Upper lobe of right lung (tissue), 1 donor: ENCODE results near the gene IFRD1. TPM values are rescaled to one million over a fixed set of nuclear protein-coding genes. Genes with fewer than 3 reads are reported as not detected.
"Not testable (repeated sequence)": the region's sequence is repeated elsewhere in the genome, so short reads cannot be mapped to it uniquely, and the experiment has no call there.

ENCODE experiments used
- ATAC-seq: fragments of 200-7000 bp; cut with Tn5 transposase; one replicate; pipeline ENCODE4 v1.9.1; 2020; ENCODE audit warnings: mild to moderate bottlenecking, moderate library complexity
- DNase-seq: peaks from one replicate; pipeline ENCODE4 v3.0.0-alpha.2; 2020
- H3K27ac ChIP-seq: fragments of 200-600 bp; one replicate; pipeline ENCODE4 v1.8.0; 2022
- H3K27me3 ChIP-seq: fragments of 200-600 bp; one replicate; pipeline ENCODE4 v1.8.0; 2022; ENCODE audit warnings: mild to moderate bottlenecking
- H3K36me3 ChIP-seq: fragments of 200-600 bp; one replicate; pipeline ENCODE4 v1.8.0; 2022
- H3K4me1 ChIP-seq: fragments of 200-600 bp; one replicate; pipeline ENCODE4 v1.8.0; 2022
- H3K4me3 ChIP-seq: fragments of 200-600 bp; one replicate; pipeline ENCODE4 v1.8.0; 2022; ENCODE audit warnings: mild to moderate bottlenecking
- H3K9me3 ChIP-seq: fragments of 200-600 bp; one replicate; pipeline ENCODE4 v1.8.0; 2022
- intact Hi-C: fragments of 100-400 bp; cut with DNase I; formaldehyde crosslinking; loops from one replicate; pipeline ENCODE4 v1.11.0; 2022
- total RNA-seq: library from RNA; stranded (reverse); fragmentation: NEBNext Ultra II Directional; extraction: Animal tissue kit (Norgen Biotek cat#: 25700); gene quantifications from one replicate; pipeline ENCODE4 v1.2.1, GENCODE V29; 2021
- TF ChIP-seq, protein P1 (sequence below): fragments of 200-600 bp; IDR thresholded peaks from one replicate; pipeline ENCODE4 v1.8.0; 2022; ENCODE audit warnings: antibody characterized with exemption
- donor health status: DM: no; HTN: yes; CAD: no; lungs with severe emphysema.

Gene IFRD1
- total RNA-seq, 1 donor from 2014 or later, result 49.9 TPM

DNA sequence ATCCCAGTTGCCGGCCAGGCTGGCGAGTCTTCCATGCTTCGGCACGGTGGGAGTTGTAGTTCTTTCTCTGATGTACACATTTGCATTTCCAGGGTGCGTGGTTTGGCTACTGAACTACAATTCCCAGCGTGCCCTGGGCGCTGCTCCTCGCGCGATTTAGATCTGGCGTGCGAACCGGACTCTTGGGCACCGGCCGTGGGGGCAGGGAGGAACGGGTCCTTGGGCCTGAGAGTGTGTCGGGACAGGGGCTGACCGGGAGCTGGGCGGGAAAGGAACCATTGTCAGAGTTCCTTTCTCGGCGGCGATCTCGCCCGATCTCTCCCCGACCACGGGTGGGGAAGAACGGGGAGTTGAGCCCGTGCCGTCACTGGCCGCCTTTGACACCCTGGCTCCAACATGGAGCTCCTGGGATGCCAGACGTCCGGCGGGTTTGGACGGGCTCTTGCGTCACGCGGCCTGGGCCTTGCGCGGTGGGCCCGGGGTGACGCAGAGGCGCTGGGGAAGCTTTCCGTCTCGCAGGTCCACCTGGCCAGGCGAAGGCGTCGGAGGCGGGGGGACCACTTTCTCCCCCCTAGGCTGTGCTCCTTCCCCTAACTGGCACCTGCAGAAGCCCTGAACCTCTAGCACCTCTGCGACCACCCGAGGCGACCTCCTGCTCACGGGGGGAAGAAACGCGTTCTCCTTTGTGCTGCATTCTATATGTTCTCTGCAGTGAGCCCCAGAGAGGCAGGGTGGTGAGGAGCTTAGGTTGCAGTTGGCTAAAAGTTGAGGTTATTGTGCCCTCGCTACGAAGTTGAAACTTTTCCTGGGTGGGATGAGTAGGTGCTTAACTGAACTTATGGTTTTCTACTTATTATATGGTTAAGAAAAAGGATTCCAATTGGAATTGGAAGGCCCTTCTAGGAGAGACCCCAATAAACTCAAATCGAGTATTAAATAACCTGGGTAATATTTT is 824 bp downstream of the IFRD1 start:
- Histone ChIP-seq H3K36me3 (peaks cover 8% of the 10 kb centered on the region), H3K4me3 (peak overlapping the region; percentile 95), H3K27me3 (no peaks in the 10 kb centered on the region), H3K27ac (peak overlapping the region; percentile 99), H3K4me1 (peaks cover 19% of the 10 kb centered on the region), H3K9me3 (no peaks in the 10 kb centered on the region)
- intact Hi-C loops, result no loop called here
- ATAC-seq (peak; percentile 90), DNase-seq (peak; percentile 97)
- TF ChIP-seq, protein P1, sequence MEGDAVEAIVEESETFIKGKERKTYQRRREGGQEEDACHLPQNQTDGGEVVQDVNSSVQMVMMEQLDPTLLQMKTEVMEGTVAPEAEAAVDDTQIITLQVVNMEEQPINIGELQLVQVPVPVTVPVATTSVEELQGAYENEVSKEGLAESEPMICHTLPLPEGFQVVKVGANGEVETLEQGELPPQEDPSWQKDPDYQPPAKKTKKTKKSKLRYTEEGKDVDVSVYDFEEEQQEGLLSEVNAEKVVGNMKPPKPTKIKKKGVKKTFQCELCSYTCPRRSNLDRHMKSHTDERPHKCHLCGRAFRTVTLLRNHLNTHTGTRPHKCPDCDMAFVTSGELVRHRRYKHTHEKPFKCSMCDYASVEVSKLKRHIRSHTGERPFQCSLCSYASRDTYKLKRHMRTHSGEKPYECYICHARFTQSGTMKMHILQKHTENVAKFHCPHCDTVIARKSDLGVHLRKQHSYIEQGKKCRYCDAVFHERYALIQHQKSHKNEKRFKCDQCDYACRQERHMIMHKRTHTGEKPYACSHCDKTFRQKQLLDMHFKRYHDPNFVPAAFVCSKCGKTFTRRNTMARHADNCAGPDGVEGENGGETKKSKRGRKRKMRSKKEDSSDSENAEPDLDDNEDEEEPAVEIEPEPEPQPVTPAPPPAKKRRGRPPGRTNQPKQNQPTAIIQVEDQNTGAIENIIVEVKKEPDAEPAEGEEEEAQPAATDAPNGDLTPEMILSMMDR, result no peak

DNA sequence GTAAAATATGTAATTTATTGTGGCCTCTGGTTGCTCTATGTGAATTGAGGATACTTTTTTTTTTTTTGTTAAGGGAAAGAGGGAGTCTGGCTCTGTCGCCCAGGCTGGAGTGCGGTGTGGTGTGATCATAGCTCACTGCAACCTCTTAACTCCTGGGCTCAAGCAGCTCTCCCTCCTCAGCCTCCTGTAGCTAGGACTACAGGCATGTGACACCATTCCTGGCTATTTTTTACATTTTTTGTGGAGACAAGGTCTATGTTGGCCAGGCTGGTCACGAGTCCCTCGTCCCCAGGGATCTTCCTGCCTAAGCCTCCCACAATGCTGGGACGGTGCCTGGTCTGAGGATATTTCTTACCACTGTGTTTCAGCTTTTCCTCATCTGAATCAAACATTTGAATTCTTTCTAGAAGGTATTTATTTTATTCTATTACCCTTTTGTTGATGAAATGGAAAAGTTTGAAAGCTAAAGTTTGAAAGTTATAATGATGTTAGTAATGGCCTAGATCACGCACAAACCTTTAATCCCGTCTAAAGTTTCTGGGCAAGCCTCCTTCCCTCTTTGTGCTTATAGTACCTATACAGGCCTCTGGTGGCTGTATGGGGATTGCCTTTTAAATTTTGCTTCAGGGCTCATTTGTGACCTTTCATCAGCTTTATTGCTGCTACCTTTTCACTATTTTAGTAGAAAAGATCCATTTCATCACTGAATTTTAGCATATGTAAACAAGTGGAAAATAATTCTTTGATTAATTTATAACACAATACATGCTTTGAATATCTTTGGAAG is 2.0 kb downstream of the IFRD1 start:
- Histone ChIP-seq H3K9me3 (no peaks in the 10 kb centered on the region), H3K27me3 (no peaks in the 10 kb centered on the region), H3K36me3 (peaks cover 20% of the 10 kb centered on the region), H3K27ac (peak overlapping the region; percentile 99), H3K4me1 (peaks cover 19% of the 10 kb centered on the region), H3K4me3 (peak overlapping the region; percentile 95)
- intact Hi-C loops, result no loop called here
- ATAC-seq (no peak), DNase-seq (no peak)
- TF ChIP-seq, protein P1, result no peak

DNA sequence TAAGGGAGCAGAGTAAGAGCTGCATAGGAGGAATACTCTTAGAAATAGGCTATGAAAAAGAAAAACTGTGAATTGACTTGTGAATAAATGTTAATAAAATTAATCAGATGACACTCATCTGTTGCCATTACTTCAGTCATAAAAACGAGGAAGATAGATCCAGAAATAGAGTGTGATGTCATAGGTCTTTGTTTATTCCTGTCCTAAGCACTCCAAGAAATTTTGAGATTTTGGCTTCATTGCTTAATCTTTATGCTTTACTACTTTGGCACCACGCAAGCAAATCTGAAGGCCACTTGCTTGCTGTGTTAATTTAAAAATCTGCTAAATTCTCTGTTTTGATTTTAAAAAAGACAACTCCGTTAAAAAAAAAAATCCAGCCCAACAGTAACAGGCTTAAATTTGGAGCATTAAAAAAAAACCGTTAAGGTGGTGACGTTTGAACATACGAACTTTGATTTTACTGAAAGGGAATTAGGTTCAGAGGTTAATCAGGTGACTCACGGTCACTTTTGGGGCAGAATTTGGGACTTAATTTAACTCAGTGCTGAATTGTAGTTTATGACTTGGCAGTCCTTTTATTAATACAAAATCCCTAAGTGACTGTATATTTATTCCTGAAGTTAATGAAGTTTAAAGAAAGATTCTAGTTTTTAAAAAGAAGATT is 3.4 kb downstream of the IFRD1 start:
- TF ChIP-seq, protein P1, result no peak
- intact Hi-C loops, result no loop called here
- Histone ChIP-seq H3K4me1 (peaks cover 19% of the 10 kb centered on the region), H3K27me3 (no peaks in the 10 kb centered on the region), H3K9me3 (no peaks in the 10 kb centered on the region), H3K27ac (no peak overlapping the region), H3K4me3 (peak overlapping the region; percentile 95), H3K36me3 (peaks cover 33% of the 10 kb centered on the region)
- no peak for DNase-seq
- no peak for ATAC-seq

DNA sequence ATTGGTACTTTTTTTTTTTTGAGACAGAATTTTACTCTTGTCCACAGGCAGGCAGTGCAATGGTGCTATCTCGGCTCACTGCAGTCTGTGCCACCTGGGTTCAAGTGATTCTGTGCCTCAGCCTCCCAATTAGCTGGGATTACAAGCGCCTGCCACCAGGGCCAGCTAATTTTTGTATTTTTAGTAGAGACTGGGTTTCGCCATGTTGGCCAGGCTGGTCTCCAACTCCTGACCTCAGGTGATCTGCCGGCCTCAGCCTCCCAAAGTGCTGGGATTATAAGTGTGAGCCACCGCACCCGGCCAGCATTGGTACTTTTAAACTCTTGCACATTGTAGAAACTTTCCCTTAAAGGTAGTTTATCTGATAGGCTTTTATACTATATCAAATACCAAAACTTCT is 3.9 kb downstream of the IFRD1 start:
- H3K4me3 ChIP-seq, H3K9me3 ChIP-seq, H3K27me3 ChIP-seq, H3K27ac ChIP-seq, ATAC-seq, intact Hi-C loops, DNase-seq: not testable (repeated sequence)
- Histone ChIP-seq H3K4me1 (peaks cover 19% of the 10 kb centered on the region), H3K36me3 (peaks cover 39% of the 10 kb centered on the region)

DNA sequence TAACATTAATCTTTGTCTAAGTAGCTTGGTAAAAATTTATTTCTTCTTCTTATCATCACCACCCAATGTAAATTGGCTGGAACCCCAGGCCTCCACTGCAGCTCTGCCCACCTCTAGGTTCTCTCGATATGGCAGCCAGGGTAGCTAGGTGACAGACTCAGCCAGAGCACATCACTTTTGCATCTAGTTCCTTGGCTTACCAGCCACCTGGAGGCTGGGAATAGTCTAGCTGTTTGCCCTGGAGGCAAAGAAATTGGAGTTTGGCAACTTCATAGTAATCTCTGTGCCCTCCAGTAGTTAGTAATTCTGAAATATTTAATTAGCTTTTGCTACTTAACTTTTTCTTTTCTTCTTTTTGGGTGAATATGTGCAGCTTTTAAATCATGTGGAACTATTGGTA is 9.4 kb downstream of the IFRD1 start:
- intact Hi-C loops, result no loop called here
- Histone ChIP-seq H3K27me3 (no peaks in the 10 kb centered on the region), H3K4me1 (peaks cover 12% of the 10 kb centered on the region), H3K27ac (no peak overlapping the region), H3K4me3 (no peak overlapping the region), H3K36me3 (peaks cover 94% of the 10 kb centered on the region), H3K9me3 (no peaks in the 10 kb centered on the region)
- DNase-seq (no peak), ATAC-seq (no peak)
- TF ChIP-seq, protein P1, result no peak
